Measurements from ENCODE around the gene NRL. TPM values are rescaled to one million over a fixed set of nuclear protein-coding genes. Genes with fewer than 3 reads are reported as not detected.

The NRL gene
- total and polyA plus RNA-seq, 10 of the 15 experiments (the other 5 are each of a cell fraction or from before 2014, with no cell fraction given), result 0.11 to 4.4 (median 2.2) TPM

GRCh38 chr14:24078146-24078545 lies 36.6 kb downstream of the NRL start (continued):
- TF ChIP-seq POLR2AphosphoS2 (IDR thresholded peaks at IDR 0.05; ENCODE audit: low read depth, low read length), result no peak
- TF ChIP-seq NR2F1 (conservative IDR thresholded peaks at IDR 0.05), result no peak
- no peak for TF ChIP-seq ZNF622 (IDR thresholded peaks at IDR 0.05)
- TF ChIP-seq PML (IDR thresholded peaks at IDR 0.05; ENCODE audit: low read length), result no peak
- TF ChIP-seq YBX1 (IDR thresholded peaks at IDR 0.05), result no peak
- TF ChIP-seq NFXL1 (IDR thresholded peaks at IDR 0.05; ENCODE audit: borderline replicate concordance), result no peak
- no peak for TF ChIP-seq MYC (IDR thresholded peaks at IDR 0.05; ENCODE audit: insufficient read depth, insufficient read length, insufficient replicate concordance, low read length, severe bottlenecking)
- no peak for TF ChIP-seq CUX1 (IDR thresholded peaks at IDR 0.05; ENCODE audit: insufficient replicate concordance, low read depth, low read length)
- TF ChIP-seq RELA (IDR thresholded peaks at IDR 0.05; ENCODE audit: borderline replicate concordance, partially characterized antibody), result no peak

Data from GM12878 (cell line).